Endodermal cell (in vitro differentiated cells): ENCODE data around the gene FKBP1A. TPM values are rescaled to one million over a fixed set of nuclear protein-coding genes. Genes with fewer than 3 reads are reported as not detected.
A peak's percentile ranks its signal among the peaks of the same experiment; 100 is the strongest.

Experiments
- DNase-seq: peaks from one replicate; pipeline ENCODE4 v3.0.0-alpha.2; 2017
- H3K27ac ChIP-seq: 2 replicates; pipeline ENCODE4 v1.5.1; 2013; ENCODE audit warnings: mild to moderate bottlenecking, low read depth, low read length, moderate library complexity
- H3K27me3 ChIP-seq: 2 replicates; pipeline ENCODE4 v1.6.1; 2013; ENCODE audit warnings: mild to moderate bottlenecking, low read length, moderate library complexity; ENCODE audit not compliant: insufficient read depth, control insufficient read depth, poor library complexity, severe bottlenecking
- H3K36me3 ChIP-seq: 2 replicates; pipeline ENCODE4 v1.7.0; 2013; ENCODE audit warnings: mild to moderate bottlenecking, low read length, moderate library complexity; ENCODE audit not compliant: control insufficient read depth, insufficient read depth
- H3K4me1 ChIP-seq: one replicate; pipeline ENCODE4 v1.7.0; 2013; ENCODE audit warnings: low read length; ENCODE audit not compliant: control insufficient read depth, insufficient read depth
- H3K4me3 ChIP-seq: 2 replicates; pipeline ENCODE4 v1.5.1; 2013; ENCODE audit warnings: mild to moderate bottlenecking, low read length, moderate library complexity
- H3K9ac ChIP-seq: 2 replicates; pipeline ENCODE4 v1.6.1; 2013; ENCODE audit warnings: mild to moderate bottlenecking, low read length, moderate library complexity; ENCODE audit not compliant: poor library complexity, severe bottlenecking; ENCODE audit errors: extremely low read depth
- H3K9me3 ChIP-seq: 2 replicates; pipeline ENCODE4 v1.6.1; 2013; ENCODE audit warnings: mild to moderate bottlenecking, low read length, moderate library complexity; ENCODE audit not compliant: control insufficient read depth
- H3K27ac Mint-ChIP-seq: 2 replicates; pipeline ENCODE4 v1.8.0; 2020; ENCODE audit warnings: mixed read lengths
- H3K27me3 Mint-ChIP-seq: 2 replicates; pipeline ENCODE4 v1.8.0; 2021; ENCODE audit warnings: mild to moderate bottlenecking, mixed read lengths; ENCODE audit not compliant: insufficient read depth
- H3K36me3 Mint-ChIP-seq: 2 replicates; pipeline ENCODE4 v1.8.0; 2020; ENCODE audit warnings: low read depth, mixed read lengths
- H3K4me1 Mint-ChIP-seq: 2 replicates; pipeline ENCODE4 v1.8.0; 2020; ENCODE audit warnings: mixed read lengths
- H3K4me3 Mint-ChIP-seq: 2 replicates; pipeline ENCODE4 v1.8.0; 2020; ENCODE audit warnings: mild to moderate bottlenecking, moderate library complexity, mixed read lengths
- H3K9me3 Mint-ChIP-seq: 2 replicates; pipeline ENCODE4 v1.8.0; 2020; ENCODE audit warnings: mild to moderate bottlenecking, mixed read lengths
- CTCF ChIP-seq: fragments of 200-600 bp; sonication (generic); conservative IDR thresholded peaks from 2 replicates; pipeline ENCODE4 v1.5.0; 2021; ENCODE audit warnings: antibody characterized with exemption, mild to moderate bottlenecking
- WGBS, 2 experiments: methylation state at CpG; one replicate each; pipeline versions ENCODE4 v1.1.5 to v1.1.7; 2013; ENCODE audit warnings: missing lambda C conversion rate in 2 of 2, mixed read lengths in 1 of 2; ENCODE audit not compliant: insufficient coverage in 1 of 2, insufficient read length in 1 of 2; 5-methylcytosine and 5-hydroxymethylcytosine counted together
- total RNA-seq, 2 donors: library from RNA; stranded (reverse); fragmentation: NEBNext Ultra II Directional in 1 of 2; extraction: Animal tissue kit (Norgen Biotek cat#: 25700) in 1 of 2; gene quantifications; 2 replicates in 1 of 2; 3 replicates in 1 of 2; pipeline ENCODE4 v1.2.1, GENCODE V29; 2021

The FKBP1A gene
- total RNA-seq, 2 donors from 2014 or later, result 181 to 185 TPM

- H3K27ac Mint-ChIP-seq, result no peak overlapping the region
Measured at GRCh38 chr20:1330075-1330830, 62.6 kb downstream of the FKBP1A start.

DNA sequence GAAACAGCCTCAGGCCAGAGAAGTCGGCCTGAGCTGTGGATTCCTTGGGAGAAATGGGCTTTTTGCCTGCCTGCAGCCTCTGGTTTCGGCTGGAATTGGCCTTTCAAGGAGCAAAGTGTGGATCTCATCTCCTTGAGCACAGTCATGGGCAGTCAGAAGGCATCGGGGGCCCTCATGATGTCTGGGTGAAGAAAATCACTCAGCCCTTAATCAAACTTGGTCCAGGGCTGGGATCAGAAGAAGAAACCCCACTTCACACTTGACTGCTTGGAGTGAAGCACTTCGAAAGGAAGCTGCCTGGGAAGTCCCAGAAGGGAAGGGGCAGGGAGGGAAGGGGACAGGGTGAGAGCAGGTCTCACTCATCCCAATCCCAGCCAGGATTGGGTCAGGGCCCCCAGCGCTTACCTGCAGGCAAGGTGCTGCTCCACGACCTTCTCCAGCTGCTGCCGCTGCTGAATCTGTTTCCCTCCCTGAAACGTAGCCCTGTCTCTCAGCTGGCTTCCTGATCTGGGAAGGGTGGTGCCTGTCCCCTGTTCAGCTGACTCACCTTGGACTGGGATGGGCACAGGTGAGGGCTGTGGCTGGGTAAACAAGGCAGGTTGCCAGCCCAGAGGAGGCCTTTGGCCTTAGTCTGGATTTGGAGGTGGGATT is 64.0 kb downstream of the FKBP1A start, which contains the start of gene SDCBP2:
TSS of gene SDCBP2 (minus strand) at position 460 of the 651 bp plus-strand sequence. CDS start 8,723 bp downstream, outside the sequence.
- Mint-ChIP-seq H3K9me3 (no peaks in the 10 kb centered on the region), H3K36me3 (peaks cover 29% of the 10 kb centered on the region), H3K4me1 (peaks cover 7% of the 10 kb centered on the region), H3K4me3 (no peak within 1 kb of the TSS), H3K27ac (no peak within 1 kb of the TSS), H3K27me3 (no peaks in the 10 kb centered on the region)
- DNase-seq, result peak; percentile 37
- H3K4me1 ChIP-seq, result peaks cover 5% of the 10 kb centered on the region
- no peak for TF ChIP-seq CTCF
- 88 to 90% methylated on average over 6 to 8 of the region's 8 CpGs for WGBS, 2 experiments
- H3K27me3 ChIP-seq, result no peaks in the 10 kb centered on the region
- no peaks in the 10 kb centered on the region for H3K9me3 ChIP-seq
- H3K27ac ChIP-seq, result no peak within 1 kb of the TSS
- H3K36me3 ChIP-seq, result peaks cover 15% of the 10 kb centered on the region
- no peak within 1 kb of the TSS for H3K9ac ChIP-seq
- no peak within 1 kb of the TSS for H3K4me3 ChIP-seq

More at GRCh38 chr20:1330075-1330830, 62.6 kb downstream of the FKBP1A start:
- Mint-ChIP-seq H3K36me3 (peaks cover 31% of the 10 kb centered on the region), H3K27me3 (no peaks in the 10 kb centered on the region), H3K4me1 (peaks cover 7% of the 10 kb centered on the region), H3K4me3 (no peak overlapping the region), H3K9me3 (no peaks in the 10 kb centered on the region)
- no peak overlapping the region for H3K4me3 ChIP-seq
- 95 to 96% methylated on average over 4 to 6 of the region's 6 CpGs for WGBS, 2 experiments
- H3K4me1 ChIP-seq, result peaks cover 5% of the 10 kb centered on the region
- H3K9me3 ChIP-seq, result no peaks in the 10 kb centered on the region
- peaks cover 16% of the 10 kb centered on the region for H3K36me3 ChIP-seq
- no peak overlapping the region for H3K27ac ChIP-seq
- no peaks in the 10 kb centered on the region for H3K27me3 ChIP-seq
- no peak for TF ChIP-seq CTCF
- no peak overlapping the region for H3K9ac ChIP-seq
- DNase-seq, result peak; percentile 12

GRCh38 chr20:1327827-1328679 is 64.8 kb downstream of the FKBP1A start:
- Histone ChIP-seq H3K9me3 (no peaks in the 10 kb centered on the region), H3K4me1 (peaks cover 5% of the 10 kb centered on the region), H3K36me3 (peaks cover 9% of the 10 kb centered on the region), H3K27me3 (no peaks in the 10 kb centered on the region), H3K4me3 (no peak overlapping the region), H3K27ac (no peak overlapping the region), H3K9ac (no peak overlapping the region)
- TF ChIP-seq CTCF, result peak; percentile 12
- Mint-ChIP-seq H3K4me1 (peaks cover 7% of the 10 kb centered on the region), H3K36me3 (peaks cover 22% of the 10 kb centered on the region), H3K9me3 (no peaks in the 10 kb centered on the region), H3K4me3 (no peak overlapping the region), H3K27ac (no peak overlapping the region), H3K27me3 (no peaks in the 10 kb centered on the region)
- peak; percentile 35 for DNase-seq
- WGBS, 2 experiments, result 94% methylated on average over 4 to 7 of the region's 7 CpGs
